ENCODE data around the gene FGGY.

Gene FGGY

GRCh38 chr1:59703226-59703917, 406.5 kb downstream of the FGGY start:
- Histone ChIP-seq H3K27me3 (ENCODE audit: insufficient read depth, poor library complexity, severe bottlenecking) (no peaks in the 10 kb centered on the region), H3K4me1 (ENCODE audit: insufficient read depth, poor library complexity, severe bottlenecking) (peaks cover 22% of the 10 kb centered on the region), H3K4me3 (ENCODE audit: severe bottlenecking) (no peak overlapping the region), H3K9me3 (ENCODE audit: severe bottlenecking) (no peaks in the 10 kb centered on the region), H3K27ac (ENCODE audit: poor library complexity, severe bottlenecking) (no peak overlapping the region), H3K36me3 (ENCODE audit: low read depth) (no peaks in the 10 kb centered on the region)
- TF ChIP-seq, protein P1, sequence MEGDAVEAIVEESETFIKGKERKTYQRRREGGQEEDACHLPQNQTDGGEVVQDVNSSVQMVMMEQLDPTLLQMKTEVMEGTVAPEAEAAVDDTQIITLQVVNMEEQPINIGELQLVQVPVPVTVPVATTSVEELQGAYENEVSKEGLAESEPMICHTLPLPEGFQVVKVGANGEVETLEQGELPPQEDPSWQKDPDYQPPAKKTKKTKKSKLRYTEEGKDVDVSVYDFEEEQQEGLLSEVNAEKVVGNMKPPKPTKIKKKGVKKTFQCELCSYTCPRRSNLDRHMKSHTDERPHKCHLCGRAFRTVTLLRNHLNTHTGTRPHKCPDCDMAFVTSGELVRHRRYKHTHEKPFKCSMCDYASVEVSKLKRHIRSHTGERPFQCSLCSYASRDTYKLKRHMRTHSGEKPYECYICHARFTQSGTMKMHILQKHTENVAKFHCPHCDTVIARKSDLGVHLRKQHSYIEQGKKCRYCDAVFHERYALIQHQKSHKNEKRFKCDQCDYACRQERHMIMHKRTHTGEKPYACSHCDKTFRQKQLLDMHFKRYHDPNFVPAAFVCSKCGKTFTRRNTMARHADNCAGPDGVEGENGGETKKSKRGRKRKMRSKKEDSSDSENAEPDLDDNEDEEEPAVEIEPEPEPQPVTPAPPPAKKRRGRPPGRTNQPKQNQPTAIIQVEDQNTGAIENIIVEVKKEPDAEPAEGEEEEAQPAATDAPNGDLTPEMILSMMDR (IDR thresholded peaks at IDR 0.05; ENCODE audit: poor library complexity, severe bottlenecking): no peak
- DNase-seq (ENCODE audit: low spot score): no peak
- ATAC-seq (ENCODE audit: low read depth): no peak

GRCh38 chr1:59703918-59704378, 407.1 kb downstream of the FGGY start:
- Histone ChIP-seq H3K27ac (ENCODE audit: poor library complexity, severe bottlenecking) (no peak overlapping the region), H3K36me3 (ENCODE audit: low read depth) (no peaks in the 10 kb centered on the region), H3K4me1 (ENCODE audit: insufficient read depth, poor library complexity, severe bottlenecking) (peaks cover 22% of the 10 kb centered on the region), H3K9me3 (ENCODE audit: severe bottlenecking) (no peaks in the 10 kb centered on the region), H3K27me3 (ENCODE audit: insufficient read depth, poor library complexity, severe bottlenecking) (no peaks in the 10 kb centered on the region), H3K4me3 (ENCODE audit: severe bottlenecking) (no peak overlapping the region)
- TF ChIP-seq, protein P1 (IDR thresholded peaks at IDR 0.05; ENCODE audit: poor library complexity, severe bottlenecking): no peak
- DNase-seq (ENCODE audit: low spot score): no peak
- ATAC-seq (ENCODE audit: low read depth): no peak

GRCh38 chr1:59704716-59705115, 407.8 kb downstream of the FGGY start:
- Histone ChIP-seq H3K9me3 (ENCODE audit: severe bottlenecking) (no peaks in the 10 kb centered on the region), H3K4me3 (ENCODE audit: severe bottlenecking) (no peak overlapping the region), H3K27ac (ENCODE audit: poor library complexity, severe bottlenecking) (no peak overlapping the region), H3K27me3 (ENCODE audit: insufficient read depth, poor library complexity, severe bottlenecking) (no peaks in the 10 kb centered on the region), H3K36me3 (ENCODE audit: low read depth) (no peaks in the 10 kb centered on the region), H3K4me1 (ENCODE audit: insufficient read depth, poor library complexity, severe bottlenecking) (peaks cover 20% of the 10 kb centered on the region)
- no peak for ATAC-seq (ENCODE audit: low read depth)
- DNase-seq (ENCODE audit: low spot score): no peak
- TF ChIP-seq, protein P1 (IDR thresholded peaks at IDR 0.05; ENCODE audit: poor library complexity, severe bottlenecking): no peak

DNA sequence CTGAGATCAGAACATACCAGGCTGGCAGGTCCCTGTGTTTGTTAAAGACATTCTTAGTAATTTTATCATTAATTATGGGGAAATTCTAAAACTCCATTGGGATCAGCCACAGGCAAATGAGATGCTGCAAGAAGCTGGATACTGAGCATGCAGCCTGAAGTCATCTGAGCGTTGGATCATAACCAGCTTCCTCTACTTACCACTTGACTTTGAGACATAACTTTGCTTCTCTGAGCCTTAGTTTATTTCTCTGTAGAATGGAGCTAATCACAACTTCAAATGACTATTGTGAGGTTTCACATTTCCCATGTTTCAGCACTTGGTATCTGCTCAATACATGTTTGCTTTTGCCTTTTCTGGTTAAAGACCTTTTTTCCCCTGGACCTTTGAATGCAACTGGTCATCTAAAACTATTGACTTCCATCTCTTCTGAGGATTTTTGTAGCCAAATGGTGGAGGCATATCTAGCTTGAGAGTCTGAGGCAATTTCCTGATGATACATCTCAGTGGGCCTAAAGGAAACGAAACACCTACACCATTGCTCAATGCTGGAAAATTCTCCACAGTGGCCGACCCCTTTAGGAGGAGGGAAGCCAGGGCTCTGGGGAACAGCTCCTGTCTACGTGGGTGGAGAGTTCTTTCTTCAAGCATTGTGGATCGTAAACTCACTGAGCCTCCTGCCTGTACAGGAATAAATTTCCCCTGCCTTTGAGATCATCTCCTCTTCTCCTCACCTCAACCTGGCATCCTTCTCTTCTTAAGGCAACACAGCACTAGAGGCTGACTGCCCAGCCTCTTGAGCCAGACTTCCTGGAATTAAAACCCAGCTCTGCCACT, 408.8 kb downstream of the FGGY start:
- TF ChIP-seq, protein P1 (IDR thresholded peaks at IDR 0.05; ENCODE audit: poor library complexity, severe bottlenecking): no peak
- peaks cover 20% of the 10 kb centered on the region for H3K4me1 ChIP-seq (ENCODE audit: insufficient read depth, poor library complexity, severe bottlenecking)
- no peak overlapping the region for H3K4me3 ChIP-seq (ENCODE audit: severe bottlenecking)
- ATAC-seq (ENCODE audit: low read depth) (peak; percentile 48), DNase-seq (ENCODE audit: low spot score) (no peak)
- H3K27ac ChIP-seq (ENCODE audit: poor library complexity, severe bottlenecking): peak overlapping the region; percentile 46
- H3K27me3 ChIP-seq (ENCODE audit: insufficient read depth, poor library complexity, severe bottlenecking): no peaks in the 10 kb centered on the region
- H3K9me3 ChIP-seq (ENCODE audit: severe bottlenecking): no peaks in the 10 kb centered on the region
- H3K36me3 ChIP-seq (ENCODE audit: low read depth): no peaks in the 10 kb centered on the region

GRCh38 chr1:59706303-59706599, 409.4 kb downstream of the FGGY start:
- Histone ChIP-seq H3K4me3 (ENCODE audit: severe bottlenecking) (no peak overlapping the region), H3K36me3 (ENCODE audit: low read depth) (no peaks in the 10 kb centered on the region), H3K9me3 (ENCODE audit: severe bottlenecking) (no peaks in the 10 kb centered on the region), H3K4me1 (ENCODE audit: insufficient read depth, poor library complexity, severe bottlenecking) (peaks cover 20% of the 10 kb centered on the region), H3K27ac (ENCODE audit: poor library complexity, severe bottlenecking) (peak overlapping the region; percentile 46), H3K27me3 (ENCODE audit: insufficient read depth, poor library complexity, severe bottlenecking) (no peaks in the 10 kb centered on the region)
- TF ChIP-seq, protein P1 (IDR thresholded peaks at IDR 0.05; ENCODE audit: poor library complexity, severe bottlenecking): no peak
- DNase-seq (ENCODE audit: low spot score): no peak
- no peak for ATAC-seq (ENCODE audit: low read depth)
